ENCODE measurements around the gene KIF3B. TPM values are rescaled to one million over a fixed set of nuclear protein-coding genes. Genes with fewer than 3 reads are reported as not detected.
"Not testable (repeated sequence)": the region's sequence is repeated elsewhere in the genome, so short reads cannot be mapped to it uniquely, and the experiment has no call there.

The KIF3B gene
- total RNA-seq, 1 experiment from 2014 or later: 49.0 TPM

GRCh38 chr20:32244959-32245358, 32.5 kb upstream of the KIF3B start:
- H3K36me3 ChIP-seq (ENCODE audit: control insufficient read depth, insufficient read depth, low read length): no peaks in the 10 kb centered on the region
- H3K4me1 ChIP-seq: peaks cover 18% of the 10 kb centered on the region
- H3K9me3 Mint-ChIP-seq (ENCODE audit: unreplicated experiment): no peaks in the 10 kb centered on the region
- no peak for TF ChIP-seq CTCF (IDR thresholded peaks at IDR 0.05; ENCODE audit: insufficient read depth in 1 of 2, low read depth in 1 of 2, low read length in 1 of 2, severe bottlenecking in 1 of 2, unreplicated experiment in 1 of 2)
- no TSS peak for BruUV-seq (replicated peaks)
- no peaks in the 10 kb centered on the region for H3K9me3 ChIP-seq
- peaks cover 21% of the 10 kb centered on the region for H3K4me1 Mint-ChIP-seq (ENCODE audit: low read depth, unreplicated experiment)
- no peak overlapping the region for H3K4me3 Mint-ChIP-seq (ENCODE audit: unreplicated experiment)
- POLR2A ChIA-PET: no interaction called here
- intact Hi-C loops (cut with micrococcal nuclease; ENCODE audit: unreplicated experiment): loop anchor here (5.0 kb wide), 2 partner anchors 32 to 112 kb away; partner anchors contain the start of genes ASXL1 and KIF3B
- H3K4me3 ChIP-seq (ENCODE audit: low read depth, low read length): no peak overlapping the region
- H3K27me3 Mint-ChIP-seq (ENCODE audit: insufficient read depth, unreplicated experiment): no peaks in the 10 kb centered on the region
- peak overlapping the region; percentile 49 for H3K27ac Mint-ChIP-seq (ENCODE audit: unreplicated experiment)
- CTCF ChIA-PET: interaction anchor here (0.7 kb wide), 1 partner anchor 400 kb away, joined by 4 read pairs; no protein-coding TSS in a partner anchor
- H3K27me3 ChIP-seq (replicated peaks; ENCODE audit: control insufficient read depth, insufficient read depth, low read length): no peaks in the 10 kb centered on the region
- DNase-seq: no peak
- H3K36me3 Mint-ChIP-seq (ENCODE audit: insufficient read depth, unreplicated experiment): no peaks in the 10 kb centered on the region

- DNase-seq; H3K27ac Mint-ChIP-seq (ENCODE audit: unreplicated experiment); intact Hi-C loops (cut with micrococcal nuclease; ENCODE audit: unreplicated experiment); CTCF ChIA-PET; POLR2A ChIA-PET; H3K36me3 ChIP-seq (ENCODE audit: control insufficient read depth, insufficient read depth, low read length); H3K4me3 Mint-ChIP-seq (ENCODE audit: unreplicated experiment); BruUV-seq (replicated peaks); H3K36me3 Mint-ChIP-seq (ENCODE audit: insufficient read depth, unreplicated experiment); H3K9me3 Mint-ChIP-seq (ENCODE audit: unreplicated experiment); H3K9me3 ChIP-seq; H3K27me3 Mint-ChIP-seq (ENCODE audit: insufficient read depth, unreplicated experiment); H3K4me3 ChIP-seq (ENCODE audit: low read depth, low read length); H3K27me3 ChIP-seq (replicated peaks; ENCODE audit: control insufficient read depth, insufficient read depth, low read length): not testable (repeated sequence)
- H3K4me1 ChIP-seq: peaks cover 12% of the 10 kb centered on the region
- peaks cover 14% of the 10 kb centered on the region for H3K4me1 Mint-ChIP-seq (ENCODE audit: low read depth, unreplicated experiment)
Observed at GRCh38 chr20:32246208-32246607, 31.2 kb upstream of the KIF3B start.

GRCh38 chr20:32248043-32248442, 29.4 kb upstream of the KIF3B start:
- Histone ChIP-seq H3K27me3 (replicated peaks; ENCODE audit: control insufficient read depth, insufficient read depth, low read length) (no peaks in the 10 kb centered on the region), H3K4me1 (peaks cover 12% of the 10 kb centered on the region), H3K4me3 (ENCODE audit: low read depth, low read length) (no peak overlapping the region), H3K36me3 (ENCODE audit: control insufficient read depth, insufficient read depth, low read length) (no peaks in the 10 kb centered on the region), H3K9me3 (no peaks in the 10 kb centered on the region)
- no peaks in the 10 kb centered on the region for H3K27me3 Mint-ChIP-seq (ENCODE audit: insufficient read depth, unreplicated experiment)
- CTCF ChIA-PET: no interaction called here
- H3K27ac Mint-ChIP-seq (ENCODE audit: unreplicated experiment): no peak overlapping the region
- no peak overlapping the region for H3K4me3 Mint-ChIP-seq (ENCODE audit: unreplicated experiment)
- no TSS peak for BruUV-seq (replicated peaks)
- DNase-seq: no peak
- H3K4me1 Mint-ChIP-seq (ENCODE audit: low read depth, unreplicated experiment): peaks cover 14% of the 10 kb centered on the region
- H3K36me3 Mint-ChIP-seq (ENCODE audit: insufficient read depth, unreplicated experiment): no peaks in the 10 kb centered on the region
- POLR2A ChIA-PET: no interaction called here
- no peak for TF ChIP-seq CTCF (IDR thresholded peaks at IDR 0.05; ENCODE audit: insufficient read depth in 1 of 2, low read depth in 1 of 2, low read length in 1 of 2, severe bottlenecking in 1 of 2, unreplicated experiment in 1 of 2)
- no peaks in the 10 kb centered on the region for H3K9me3 Mint-ChIP-seq (ENCODE audit: unreplicated experiment)
- intact Hi-C loops (cut with micrococcal nuclease; ENCODE audit: unreplicated experiment): no loop called here
